Hindlimb muscle (tissue), 1 donor: ENCODE results near the gene MIPEP. TPM values are rescaled to one million over a fixed set of nuclear protein-coding genes. Genes with fewer than 3 reads are reported as not detected.
"Not testable (repeated sequence)": the region's sequence is repeated elsewhere in the genome, so short reads cannot be mapped to it uniquely, and the experiment has no call there.

Experiments
- DNase-seq: peaks from one replicate; pipeline ENCODE4 v3.0.0-alpha.2; 2013
- polyA plus RNA-seq: library from polyadenylated mRNA; unstranded; fragments of 120-200 nt; gene quantifications from one replicate; pipeline ENCODE4 v1.2.1, GENCODE V29; 2013; ENCODE audit not compliant: insufficient read length

Gene MIPEP
- polyA plus RNA-seq, 1 donor = 6.9 TPM

- DNase-seq = no peak
Measured at GRCh38 chr13:23889615-23890607, 711 bp upstream of the MIPEP start.

DNA sequence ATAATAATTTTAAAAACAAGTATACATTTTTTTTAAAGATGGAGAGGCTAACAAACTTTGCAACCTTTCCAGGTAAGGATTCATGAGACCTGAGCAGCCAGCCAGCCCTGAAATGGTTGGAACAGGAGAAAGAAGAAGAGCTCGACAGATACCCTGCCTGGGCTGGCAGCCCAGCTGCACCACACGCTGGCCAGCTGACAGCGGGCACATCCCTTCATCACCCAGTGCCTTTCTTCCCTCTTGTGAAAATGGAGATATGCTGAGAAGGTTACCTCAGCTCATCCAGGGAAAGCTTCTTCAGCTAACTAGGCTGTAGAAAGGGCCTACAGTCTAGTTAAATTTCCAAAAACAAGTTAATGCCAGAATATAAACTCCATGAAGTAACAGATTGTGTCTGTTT, 4.8 kb downstream of the MIPEP start:
- DNase-seq = not testable (repeated sequence)

GRCh38 chr13:23883255-23883654, 5.9 kb downstream of the MIPEP start:
- no peak for DNase-seq

- not testable (repeated sequence) for DNase-seq
Measured at GRCh38 chr13:23881402-23881800, 7.8 kb downstream of the MIPEP start.

DNA sequence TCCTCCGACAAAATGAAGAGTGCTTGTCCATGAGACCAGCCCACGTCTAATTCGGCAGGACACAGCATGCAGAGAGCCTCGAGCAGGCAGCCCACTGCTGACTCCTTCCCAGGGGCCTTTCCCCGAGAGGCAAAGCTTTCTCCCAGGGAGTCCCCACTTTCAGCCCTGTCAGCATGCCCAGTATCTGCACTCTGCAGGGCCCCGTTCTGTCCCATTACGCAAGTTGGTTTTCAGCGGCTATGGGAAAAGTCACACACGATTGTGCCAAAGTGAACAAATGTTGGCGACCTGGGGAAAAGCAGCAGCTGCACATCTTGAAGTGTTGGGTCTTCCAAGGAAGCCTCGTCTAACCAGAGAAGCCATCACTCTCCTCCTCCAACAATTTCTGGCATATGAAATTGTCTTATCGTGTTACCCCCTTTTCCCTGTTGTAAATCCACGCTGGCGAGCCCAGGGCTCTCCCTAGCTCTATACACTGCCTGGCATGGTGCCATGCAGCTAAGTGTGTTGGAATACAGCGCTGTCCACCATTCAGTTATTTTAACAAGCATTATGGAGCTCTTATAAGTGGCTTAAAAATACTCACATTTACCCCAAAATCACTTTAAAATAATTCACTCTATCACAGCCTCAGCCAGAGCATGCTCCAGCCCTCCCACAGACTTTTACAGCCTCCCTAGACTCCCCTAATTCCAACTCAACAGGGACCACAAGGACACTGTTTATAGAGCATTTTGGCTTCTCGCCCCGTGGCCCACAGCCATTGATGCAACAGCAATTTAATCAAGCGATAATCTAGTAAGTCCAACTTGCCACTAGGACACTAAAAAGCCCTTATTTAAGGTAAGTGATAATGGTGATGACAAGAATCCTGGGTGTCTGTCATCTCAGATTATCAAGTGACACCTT, 8.5 kb downstream of the MIPEP start:
- DNase-seq = not testable (repeated sequence)

- no peak for DNase-seq
Measured at GRCh38 chr13:23877286-23877685, 11.9 kb downstream of the MIPEP start.

DNA sequence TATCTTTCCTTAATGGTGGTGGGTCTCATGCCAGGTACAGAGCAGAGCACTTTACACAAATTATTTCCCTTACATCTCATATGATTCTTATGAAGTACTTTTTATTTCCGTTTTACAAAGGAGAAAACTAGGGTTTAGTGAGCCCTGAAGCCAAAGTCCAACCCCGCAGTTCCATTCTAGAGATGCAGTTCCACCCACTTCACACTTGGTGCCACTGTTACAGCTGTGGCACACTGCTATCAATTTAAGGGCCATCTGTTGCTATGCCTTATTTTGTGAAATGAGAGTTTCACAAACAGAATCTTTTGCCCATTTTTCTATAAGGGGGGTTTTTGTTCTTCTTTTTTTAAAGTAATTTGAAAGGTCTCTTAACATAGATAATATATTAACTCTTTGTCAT, 12.9 kb downstream of the MIPEP start:
- DNase-seq = no peak

DNA sequence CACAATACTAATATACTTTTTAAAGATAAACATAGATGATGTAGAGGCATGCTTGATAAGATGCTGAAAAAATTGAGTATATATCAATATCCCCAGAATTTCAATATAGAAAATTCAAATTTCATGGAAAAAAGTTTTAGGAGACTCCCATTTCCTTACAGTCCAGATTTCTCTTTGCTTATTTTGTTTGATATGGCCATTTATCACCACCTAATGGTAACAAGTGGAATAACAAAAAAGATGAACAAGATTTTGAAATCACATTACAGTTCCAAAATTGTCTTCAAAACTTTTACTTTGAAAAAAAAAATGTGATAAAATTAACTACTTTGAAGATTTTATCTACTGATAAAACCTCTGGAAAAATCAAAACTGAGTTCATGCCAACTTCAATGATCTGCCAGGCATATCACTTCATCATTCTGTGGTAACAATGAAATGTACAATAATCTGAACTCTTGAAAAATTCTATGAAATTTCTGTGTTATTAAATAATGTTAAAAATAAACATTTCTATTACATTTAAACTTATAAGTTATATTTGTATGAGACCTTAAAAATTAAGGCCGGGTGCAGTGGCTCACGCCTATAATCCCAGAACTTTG, 17.5 kb downstream of the MIPEP start:
- DNase-seq = no peak

DNA sequence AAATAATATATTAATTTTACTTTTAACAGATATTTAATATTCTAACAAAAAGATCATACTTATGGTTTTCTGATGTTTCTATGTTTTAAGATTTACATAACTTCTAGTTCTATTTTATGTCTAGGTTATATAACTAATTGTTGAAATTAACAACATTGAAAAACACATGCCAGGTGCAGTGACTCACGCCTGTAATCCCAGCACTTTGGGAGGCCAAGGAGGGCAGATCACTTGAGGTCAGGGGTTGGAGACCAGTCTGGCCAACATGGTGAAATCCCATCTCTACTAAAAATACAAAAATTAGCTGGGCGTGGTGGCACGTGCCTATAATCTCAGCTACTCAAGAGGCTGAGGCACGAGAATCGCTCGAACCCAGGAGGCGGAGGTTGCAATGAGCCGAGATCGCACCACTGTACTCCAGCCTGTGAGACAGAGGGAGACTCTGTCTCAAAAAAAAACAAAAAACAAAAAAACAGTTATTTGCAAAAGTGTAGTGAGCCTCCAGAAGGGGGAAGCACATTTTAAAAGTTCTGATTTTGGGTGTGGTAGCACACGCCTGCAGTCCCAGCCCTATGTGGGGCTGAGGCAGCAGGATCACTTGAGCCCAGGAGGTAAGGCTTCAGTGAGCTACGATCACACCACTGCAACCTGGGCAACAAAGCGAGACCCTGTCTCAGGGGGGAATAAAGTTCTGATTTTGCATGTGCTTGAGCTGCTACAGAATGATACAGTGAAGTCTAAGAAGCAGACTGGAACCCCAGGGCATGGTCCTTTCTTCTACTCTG, 18.7 kb downstream of the MIPEP start:
- DNase-seq = no peak

- DNase-seq = no peak
Measured at GRCh38 chr13:23868521-23868920, 20.7 kb downstream of the MIPEP start.

DNA sequence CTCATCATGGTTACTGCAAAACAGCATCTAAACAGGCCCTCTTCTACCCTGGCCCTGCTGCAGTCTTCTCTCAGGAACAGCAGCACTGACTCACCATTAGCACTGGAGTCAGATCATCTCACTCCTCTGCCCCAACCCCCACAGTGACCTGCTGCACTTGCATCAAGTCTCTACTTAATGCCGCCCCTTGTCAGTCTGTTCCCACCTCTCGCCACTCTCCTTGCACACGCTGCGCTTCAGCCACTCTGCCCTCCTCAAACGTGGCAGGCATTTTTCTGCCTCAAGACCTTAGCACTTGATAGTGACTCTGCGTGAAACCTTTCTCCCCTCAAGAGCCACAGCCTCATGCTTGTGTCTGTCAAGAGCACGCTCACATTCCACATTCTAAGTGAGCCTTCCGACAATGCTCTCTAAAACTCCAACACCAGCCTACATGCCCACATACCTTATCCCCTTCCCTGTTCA, 22.1 kb downstream of the MIPEP start:
- no peak for DNase-seq

DNA sequence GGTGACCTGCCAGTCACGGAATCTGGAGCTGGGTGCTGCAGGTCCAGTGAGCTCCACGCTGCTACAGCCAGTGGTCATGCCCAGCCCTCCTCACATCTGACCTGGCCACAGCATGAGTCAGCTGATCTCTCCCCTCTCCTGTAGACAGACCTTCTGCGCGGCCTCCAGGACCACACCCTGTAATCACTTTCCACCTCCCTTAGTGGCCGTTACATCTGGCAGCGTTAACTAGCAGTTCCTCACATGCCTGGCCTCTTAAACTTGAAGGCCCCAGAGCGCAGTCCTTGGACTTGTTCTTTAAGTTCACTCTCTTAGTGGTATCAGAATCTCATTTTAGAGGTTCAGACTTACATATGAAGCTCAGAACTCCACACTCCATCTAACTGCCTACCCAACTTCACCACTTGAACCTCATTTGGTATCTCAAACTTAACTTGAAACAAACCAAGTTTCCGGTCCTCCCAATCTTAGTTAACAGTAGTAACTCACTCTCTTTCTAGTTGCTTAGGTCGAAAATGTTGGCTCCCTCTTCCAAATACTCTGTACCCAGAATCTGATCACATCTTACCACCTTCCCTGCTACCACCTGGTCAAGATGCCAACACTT, 22.7 kb downstream of the MIPEP start:
- DNase-seq = no peak

- DNase-seq = no peak
Measured at GRCh38 chr13:23865906-23866305, 23.3 kb downstream of the MIPEP start.

DNA sequence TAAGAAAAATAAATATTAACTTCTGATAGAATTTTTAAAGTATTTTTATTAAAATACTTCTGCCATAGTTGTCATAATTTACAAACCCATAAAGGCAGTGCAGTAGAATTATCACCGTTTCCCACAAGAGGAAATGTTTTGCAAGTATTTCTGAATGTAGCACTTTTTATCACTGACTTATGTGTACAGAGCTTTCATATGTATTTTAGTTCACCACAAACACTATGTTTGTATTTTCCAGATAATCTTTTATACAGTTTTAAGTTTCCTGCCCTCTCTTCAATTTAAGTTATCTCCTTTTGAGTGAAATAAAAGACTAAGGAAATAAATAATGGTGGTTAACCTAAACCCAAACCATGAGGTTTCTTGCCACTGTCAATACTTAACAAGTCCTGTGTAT, 24.2 kb downstream of the MIPEP start:
- DNase-seq = no peak

DNA sequence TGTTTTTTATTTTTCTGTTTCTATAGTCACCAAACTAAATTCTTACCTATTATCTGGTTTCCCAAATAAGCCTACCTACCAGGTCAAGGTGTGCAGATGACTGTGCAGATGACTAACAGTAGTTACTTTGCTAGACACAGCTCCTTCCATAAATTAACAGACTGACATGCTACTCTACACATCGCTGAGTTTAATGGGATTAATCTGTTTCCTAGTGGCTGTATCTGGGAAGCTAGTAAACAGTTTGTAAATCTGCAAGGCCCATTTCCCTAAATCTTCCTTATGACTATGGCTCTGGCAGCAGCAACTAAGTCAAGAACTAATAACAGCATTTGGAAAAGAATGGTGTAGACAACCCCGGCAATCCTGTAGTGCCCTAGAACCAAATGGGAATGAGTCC, 27.9 kb downstream of the MIPEP start:
- DNase-seq = no peak

DNA sequence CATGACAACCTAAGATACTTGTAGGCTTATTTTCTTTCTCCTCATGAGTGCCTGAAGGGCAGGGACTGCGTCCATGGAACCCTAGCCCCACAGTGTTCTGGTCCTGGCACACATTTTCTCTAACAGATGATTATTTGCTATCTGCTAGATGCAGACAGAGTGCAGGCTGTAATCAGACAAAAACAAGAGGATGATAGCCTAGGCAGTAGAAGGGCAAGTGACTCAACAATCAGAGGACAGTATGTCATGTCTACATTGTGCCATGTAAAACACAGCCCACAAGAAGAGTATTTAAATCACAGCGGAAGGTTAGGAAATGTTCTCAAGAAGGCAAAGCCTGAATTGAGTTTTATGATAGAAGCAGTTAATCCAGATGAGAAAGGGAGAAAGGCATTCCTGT, 29.3 kb downstream of the MIPEP start:
- DNase-seq = no peak

DNA sequence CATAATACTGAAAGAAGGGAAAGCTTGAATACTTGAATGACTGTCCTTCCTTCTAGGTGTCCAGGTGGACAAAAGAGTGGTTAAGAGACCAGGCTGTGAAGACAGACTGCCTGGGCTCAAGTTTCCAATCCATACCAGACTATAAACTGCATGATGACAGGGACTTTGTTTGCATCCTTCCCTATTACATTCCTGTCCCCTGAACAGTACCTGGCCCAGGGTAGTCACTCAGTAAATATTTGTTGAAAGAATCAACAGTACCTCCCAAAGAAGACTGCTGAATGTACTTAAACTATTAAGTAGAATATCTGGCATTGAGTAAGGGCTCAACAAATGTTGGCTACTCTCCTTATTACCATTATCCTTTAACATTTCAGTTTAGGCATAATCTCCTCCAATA, 29.7 kb downstream of the MIPEP start:
- DNase-seq = no peak

GRCh38 chr13:23858546-23858945, 30.7 kb downstream of the MIPEP start:
- no peak for DNase-seq

DNA sequence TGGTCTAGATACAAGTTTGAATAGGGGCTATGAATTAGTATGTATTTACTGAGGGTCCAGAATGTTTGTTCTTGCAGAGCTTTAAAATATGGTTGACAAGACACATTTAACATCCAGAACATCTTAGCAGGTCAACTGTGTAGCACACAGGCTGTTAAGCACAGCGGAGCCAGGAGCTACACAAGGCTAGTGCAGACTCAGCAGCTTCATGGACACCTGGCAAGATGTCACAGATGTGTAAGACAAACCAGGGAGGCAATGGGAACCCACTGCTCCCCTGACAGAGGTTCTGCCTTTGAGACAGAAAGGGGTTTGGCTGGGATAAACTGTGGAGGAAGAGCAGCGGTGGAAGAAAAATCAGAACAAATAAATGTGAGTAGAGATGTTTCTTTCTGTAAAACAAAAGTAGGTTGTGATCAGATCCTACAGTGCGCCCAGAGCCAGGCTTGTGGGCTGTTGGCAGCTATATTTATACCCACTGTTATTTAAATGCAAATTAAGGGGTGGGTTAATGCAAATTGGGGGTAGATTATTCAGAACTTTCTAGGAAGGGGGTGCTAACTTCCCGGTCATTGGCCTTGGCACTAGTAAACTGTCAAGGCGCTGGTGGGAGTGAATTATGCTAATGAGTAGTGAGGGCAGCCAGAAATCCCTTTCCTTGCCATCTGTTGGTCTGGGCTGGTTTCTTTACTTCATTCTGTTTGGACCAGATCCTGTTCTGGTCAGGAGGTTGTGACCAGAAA, 33.0 kb downstream of the MIPEP start:
- no peak for DNase-seq

DNA sequence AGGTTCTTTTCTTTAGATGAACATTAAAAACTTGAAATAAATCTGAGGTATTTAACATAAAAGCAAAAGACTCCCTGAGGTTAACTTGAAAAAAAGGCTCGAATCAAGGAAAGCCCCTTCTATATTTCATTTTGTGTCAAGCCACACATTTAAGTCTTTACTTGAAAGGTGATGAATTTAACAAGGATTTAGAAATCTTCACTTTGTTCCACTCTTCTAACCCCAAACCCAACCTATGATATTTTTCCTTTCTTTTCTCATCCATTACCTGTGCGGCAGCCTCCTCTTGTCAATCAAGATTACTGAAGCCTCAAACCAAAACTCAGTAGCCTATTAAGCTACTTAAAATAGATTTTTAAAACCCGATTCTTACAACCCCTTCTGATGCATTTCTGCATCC, 33.8 kb downstream of the MIPEP start:
- DNase-seq = no peak

DNA sequence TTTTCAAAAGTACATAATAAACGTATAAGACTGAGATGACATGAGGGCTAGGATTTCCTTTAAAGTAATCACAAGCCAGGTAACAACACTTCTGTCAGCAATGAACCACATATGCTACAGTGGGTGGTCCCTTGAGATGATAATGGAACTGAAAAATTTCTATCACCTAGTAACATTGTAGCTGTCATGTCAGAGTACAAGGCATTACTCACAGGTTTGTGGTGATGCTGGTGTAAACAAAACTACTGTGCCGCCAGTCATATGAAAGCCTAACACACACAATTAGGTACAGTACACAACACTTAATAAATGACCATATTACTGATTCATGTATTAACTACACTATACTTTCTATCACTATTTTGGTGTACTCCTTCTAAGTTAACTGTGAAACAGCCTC, 36.8 kb downstream of the MIPEP start:
- no peak for DNase-seq
